HG03469 (cell line): ENCODE data around the gene MBD6.

Source experiments
- ATAC-seq: cut with Tn5 transposase; IDR thresholded peaks from one replicate; pipeline ENCODE4 v1.9.1; 2021; ENCODE audit warnings: mild to moderate bottlenecking, moderate library complexity, moderate number of reproducible peaks; ENCODE audit not compliant: unreplicated experiment

Gene MBD6

GRCh38 chr12:57525615-57526383, 3.2 kb downstream of the MBD6 start:
- no peak for ATAC-seq

- ATAC-seq = no peak
These were observed 4.0 kb downstream of the MBD6 start for GRCh38 chr12:57526477-57527126.

- no peak for ATAC-seq
These were observed 4.6 kb downstream of the MBD6 start for GRCh38 chr12:57527184-57527583.

GRCh38 chr12:57528176-57528575, 5.6 kb downstream of the MBD6 start:
- no peak for ATAC-seq

- ATAC-seq = no peak
These were observed 6.4 kb downstream of the MBD6 start for GRCh38 chr12:57528831-57529555.

GRCh38 chr12:57529831-57530230, 7.2 kb downstream of the MBD6 start:
- ATAC-seq = no peak

GRCh38 chr12:57530396-57531142, 7.9 kb downstream of the MBD6 start:
- no peak for ATAC-seq

- ATAC-seq = no peak
These were observed 9.2 kb downstream of the MBD6 start for GRCh38 chr12:57531836-57532235.

- no peak for ATAC-seq
These were observed 10.5 kb downstream of the MBD6 start for GRCh38 chr12:57533108-57533507.

- no peak for ATAC-seq
These were observed 11.6 kb downstream of the MBD6 start for GRCh38 chr12:57534250-57534649.

GRCh38 chr12:57534991-57535543, 12.4 kb downstream of the MBD6 start:
- ATAC-seq = no peak

- ATAC-seq = no peak
These were observed 13.4 kb downstream of the MBD6 start for GRCh38 chr12:57535764-57536596.

- ATAC-seq = no peak
These were observed 13.9 kb downstream of the MBD6 start for GRCh38 chr12:57536597-57536942.

GRCh38 chr12:57539134-57539768, 16.6 kb downstream of the MBD6 start:
- no peak for ATAC-seq

GRCh38 chr12:57541001-57541400, 18.4 kb downstream of the MBD6 start:
- no peak for ATAC-seq

GRCh38 chr12:57541717-57542116, 19.1 kb downstream of the MBD6 start:
- no peak for ATAC-seq

GRCh38 chr12:57543581-57543980, 21.0 kb downstream of the MBD6 start:
- ATAC-seq = no peak

GRCh38 chr12:57545809-57546437, 23.3 kb downstream of the MBD6 start:
- ATAC-seq = no peak
